MCF 10A (cell line): ENCODE measurements around the gene NAA38. TPM values are rescaled to one million over a fixed set of nuclear protein-coding genes. Genes with fewer than 3 reads are reported as not detected.

Experiments
- BruUV-seq: library from RNA; stranded (reverse); fragments of 400-500 nt; replicated peaks from 2 replicates; lab custom pipeline; 2021; lab: Mats Ljungman, UMichigan
- CTCF ChIA-PET: fragments of 300-600 bp; sonication (Branson Sonifier 250); formaldehyde crosslinking; extraction: SDS; loops from one replicate; lab custom pipeline; 2021; ENCODE audit warnings: antibody characterized with exemption, inconsistent platforms; lab: Yijun Ruan, JAX
- POLR2A ChIA-PET: fragments of 300-600, 350-650 bp; sonication (Branson Sonifier 250); formaldehyde crosslinking; extraction: SDS; loops from one replicate; lab custom pipeline; 2020; ENCODE audit warnings: antibody characterized with exemption, inconsistent platforms; lab: Yijun Ruan, JAX
- DNase-seq: peaks from one replicate; pipeline ENCODE4 v3.0.0-alpha.2; 2018; ENCODE audit not compliant: unreplicated experiment
- H3K27ac Mint-ChIP-seq: one replicate; pipeline ENCODE4 v1.8.0; 2022; ENCODE audit warnings: mild to moderate bottlenecking, low read depth, mixed read lengths; ENCODE audit not compliant: unreplicated experiment
- H3K27me3 Mint-ChIP-seq: one replicate; pipeline ENCODE4 v1.8.0; 2022; ENCODE audit warnings: mixed read lengths; ENCODE audit not compliant: insufficient read depth, unreplicated experiment
- H3K36me3 Mint-ChIP-seq: one replicate; pipeline ENCODE4 v1.8.0; 2022; ENCODE audit warnings: mild to moderate bottlenecking, moderate library complexity, mixed read lengths; ENCODE audit not compliant: insufficient read depth, unreplicated experiment
- H3K4me1 Mint-ChIP-seq: one replicate; pipeline ENCODE4 v1.8.0; 2022; ENCODE audit warnings: mixed read lengths; ENCODE audit not compliant: insufficient read depth, unreplicated experiment
- H3K4me3 Mint-ChIP-seq: one replicate; pipeline ENCODE4 v1.8.0; 2022; ENCODE audit warnings: mild to moderate bottlenecking, moderate library complexity, mixed read lengths; ENCODE audit not compliant: unreplicated experiment
- H3K9me3 Mint-ChIP-seq: one replicate; pipeline ENCODE4 v1.8.0; 2022; ENCODE audit warnings: mixed read lengths; ENCODE audit not compliant: unreplicated experiment
- CTCF ChIP-seq: fragments of 200-600 bp; IDR thresholded peaks from one replicate; pipeline ENCODE4 v1.8.0; 2022; ENCODE audit warnings: antibody characterized with exemption, mild to moderate bottlenecking; ENCODE audit not compliant: unreplicated experiment
- intact Hi-C: fragments of 100-400 bp; cut with micrococcal nuclease; formaldehyde crosslinking; loops from 2 replicates; pipeline ENCODE4 v1.14.1; 2022
- total RNA-seq: library from RNA; stranded (reverse); gene quantifications from 2 replicates; pipeline ENCODE4 v1.2.3, GENCODE V29; 2022

Gene NAA38
- total RNA-seq, 1 experiment from 2014 or later, result 83.4 TPM

- TF ChIP-seq CTCF, result no peak
- no TSS peak for BruUV-seq
- intact Hi-C loops, result no loop called here
- DNase-seq, result no peak
- H3K9me3 Mint-ChIP-seq, result no peaks in the 10 kb centered on the region
- no peak overlapping the region for H3K27ac Mint-ChIP-seq
- POLR2A ChIA-PET, result interaction anchor here (0.6 to 3.2 kb wide), 3 partner anchors 15 to 121 kb away, joined by 3 to 21 read pairs (median 3); partner anchors contain the start of gene KDM6B
- CTCF ChIA-PET, result interaction anchor here (0.7 to 1.0 kb wide), 3 partner anchors 14 to 670 kb away, joined by 3 read pairs; no protein-coding TSS in a partner anchor
- no peaks in the 10 kb centered on the region for H3K4me1 Mint-ChIP-seq
- peaks cover 46% of the 10 kb centered on the region for H3K36me3 Mint-ChIP-seq
- H3K27me3 Mint-ChIP-seq, result no peaks in the 10 kb centered on the region
- no peak overlapping the region for H3K4me3 Mint-ChIP-seq
Measured at GRCh38 chr17:7849130-7849750, 8.1 kb downstream of the NAA38 start.

GRCh38 chr17:7848739-7849129, 8.6 kb downstream of the NAA38 start:
- no TSS peak for BruUV-seq
- Mint-ChIP-seq H3K36me3 (peaks cover 52% of the 10 kb centered on the region), H3K4me1 (no peaks in the 10 kb centered on the region), H3K27ac (no peak overlapping the region), H3K4me3 (no peak overlapping the region), H3K27me3 (no peaks in the 10 kb centered on the region), H3K9me3 (no peaks in the 10 kb centered on the region)
- intact Hi-C loops, result no loop called here
- POLR2A ChIA-PET, result interaction anchor here (3.2 kb wide), 1 partner anchor 14 kb away, joined by 21 read pairs; the partner anchor contains the start of gene KDM6B
- no peak for TF ChIP-seq CTCF
- CTCF ChIA-PET, result interaction anchor here (0.7 to 1.0 kb wide), 2 partner anchors 13 to 669 kb away, joined by 3 read pairs; no protein-coding TSS in a partner anchor
- DNase-seq, result no peak

GRCh38 chr17:7848131-7848579, 9.2 kb downstream of the NAA38 start:
- intact Hi-C loops, result no loop called here
- H3K36me3 Mint-ChIP-seq, result peaks cover 57% of the 10 kb centered on the region
- no peak overlapping the region for H3K4me3 Mint-ChIP-seq
- DNase-seq, result no peak
- H3K9me3 Mint-ChIP-seq, result no peaks in the 10 kb centered on the region
- no TSS peak for BruUV-seq
- H3K4me1 Mint-ChIP-seq, result no peaks in the 10 kb centered on the region
- H3K27me3 Mint-ChIP-seq, result no peaks in the 10 kb centered on the region
- TF ChIP-seq CTCF, result no peak
- no peak overlapping the region for H3K27ac Mint-ChIP-seq
- CTCF ChIA-PET, result interaction anchor here (0.7 kb wide), 1 partner anchor 21 kb away, joined by 3 read pairs; no protein-coding TSS in a partner anchor
- POLR2A ChIA-PET, result interaction anchor here (0.9 kb wide), 1 partner anchor 9 kb away, joined by 3 read pairs; the partner anchor contains the start of genes CYB5D1 and NAA38
